NCI-H2029 (cell line): Measurements from ENCODE around the gene PBX2.
"Not testable (repeated sequence)": the region's sequence is repeated elsewhere in the genome, so short reads cannot be mapped to it uniquely, and the experiment has no call there.

Source experiments
- DNase-seq: peaks from one replicate; lab custom pipeline; 2025; lab: John Stamatoyannopoulos, UW

PBX2 gene

DNA sequence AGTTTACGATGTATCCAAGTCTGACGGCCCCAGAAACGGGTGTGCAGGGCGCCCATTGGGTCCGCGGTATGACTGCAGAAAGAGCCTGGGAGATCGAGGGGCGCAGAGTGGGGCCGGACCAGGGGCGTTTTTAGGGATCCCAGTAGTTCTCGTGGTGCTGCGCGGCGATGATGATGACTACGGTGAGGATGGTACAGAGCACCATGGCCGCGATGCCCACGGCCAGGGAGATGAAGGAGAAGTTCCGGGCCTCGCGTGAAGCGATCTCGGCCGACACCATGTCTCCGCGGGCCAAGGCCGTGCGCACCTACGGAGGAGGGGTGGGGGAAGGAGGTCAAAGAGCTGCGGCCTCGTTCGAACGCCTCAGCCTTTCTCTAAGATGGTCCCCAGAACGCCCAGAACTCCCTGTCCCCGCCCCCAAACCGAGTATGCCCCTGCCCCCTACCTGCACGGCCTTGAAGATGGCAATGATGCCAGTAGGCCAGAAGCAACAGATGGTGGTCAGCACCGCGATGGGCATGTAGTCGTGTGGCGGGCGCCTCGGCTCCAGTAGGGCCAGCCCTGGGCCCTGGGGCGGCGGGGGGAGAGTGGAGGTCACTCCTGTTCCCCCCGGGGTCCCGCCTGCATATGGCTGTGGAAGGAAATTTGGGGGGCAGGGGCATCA is 40.8 kb downstream of the PBX2 start:
- DNase-seq = no peak

DNA sequence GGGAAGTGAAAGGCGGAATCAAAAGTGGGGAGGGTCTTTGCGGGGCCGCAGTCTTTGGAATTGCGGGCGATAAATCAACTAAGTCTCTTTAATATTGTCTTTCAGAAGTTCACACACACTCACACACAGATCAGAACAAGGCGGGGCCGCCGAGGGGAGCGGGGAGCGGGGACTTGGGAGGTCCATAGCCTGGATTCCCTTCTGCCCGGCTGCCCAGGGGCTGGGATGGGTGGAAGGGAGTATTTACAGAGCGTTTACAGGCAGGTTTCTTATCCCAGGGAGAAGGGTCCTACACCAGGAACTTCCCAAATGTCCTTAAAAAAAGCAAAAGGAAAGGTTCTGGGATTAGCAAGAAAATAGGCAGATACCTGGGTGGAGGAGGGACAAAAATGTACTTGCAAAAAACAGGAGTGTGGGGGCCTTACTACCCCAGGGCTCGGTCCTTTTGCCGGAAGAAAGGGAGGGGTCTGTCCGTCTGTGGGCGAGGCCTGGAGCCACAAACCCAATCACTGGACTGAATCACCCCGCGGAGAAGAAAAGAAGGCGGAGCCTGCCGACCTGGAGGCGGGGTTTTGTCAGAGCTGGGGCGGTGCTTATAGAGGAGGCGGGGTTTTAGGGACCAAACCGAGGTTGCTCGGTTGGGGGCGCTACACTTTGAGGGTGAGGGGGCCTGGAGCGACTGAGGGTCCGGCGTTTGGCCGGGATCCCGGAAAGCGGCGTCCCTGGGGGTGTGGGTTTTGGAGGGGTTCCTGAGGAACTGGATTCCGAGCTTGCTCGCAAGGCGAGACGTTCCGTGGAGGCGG is 41.5 kb downstream of the PBX2 start:
- no peak for DNase-seq

DNA sequence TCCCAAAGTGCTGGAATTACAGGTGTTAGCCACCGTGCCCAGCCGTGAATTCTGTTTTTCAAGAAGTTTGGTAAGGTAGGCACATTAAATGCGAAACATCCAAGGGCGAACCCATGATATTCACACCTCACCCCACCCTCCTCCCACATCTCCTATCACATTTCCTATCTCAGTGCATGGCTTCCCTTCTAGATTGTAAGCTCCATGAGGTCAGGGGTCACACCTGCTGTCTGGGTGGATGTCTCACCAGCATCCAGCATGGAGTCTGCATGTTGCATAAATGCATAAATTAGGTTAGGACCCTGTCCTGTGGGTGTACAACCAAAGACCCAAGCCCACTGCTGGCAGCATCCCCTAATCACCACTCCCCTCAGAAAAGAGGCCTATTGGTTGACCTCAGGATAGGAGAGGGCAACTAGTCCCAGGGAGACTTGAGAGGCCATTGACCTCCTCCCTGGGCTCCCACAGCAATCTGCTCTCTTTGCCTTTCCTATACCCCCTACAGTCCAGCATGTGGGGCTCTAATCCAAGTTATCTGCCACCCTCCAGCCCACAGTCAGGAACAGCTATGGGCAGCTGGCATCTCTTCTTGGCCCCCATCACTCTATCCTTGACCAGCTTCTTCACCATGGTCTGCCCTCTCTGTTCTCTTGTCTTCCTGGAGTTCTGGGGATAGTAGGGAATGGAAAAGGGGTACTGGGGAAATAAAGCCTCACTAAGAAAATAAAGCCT is 42.4 kb downstream of the PBX2 start:
- DNase-seq = no peak

DNA sequence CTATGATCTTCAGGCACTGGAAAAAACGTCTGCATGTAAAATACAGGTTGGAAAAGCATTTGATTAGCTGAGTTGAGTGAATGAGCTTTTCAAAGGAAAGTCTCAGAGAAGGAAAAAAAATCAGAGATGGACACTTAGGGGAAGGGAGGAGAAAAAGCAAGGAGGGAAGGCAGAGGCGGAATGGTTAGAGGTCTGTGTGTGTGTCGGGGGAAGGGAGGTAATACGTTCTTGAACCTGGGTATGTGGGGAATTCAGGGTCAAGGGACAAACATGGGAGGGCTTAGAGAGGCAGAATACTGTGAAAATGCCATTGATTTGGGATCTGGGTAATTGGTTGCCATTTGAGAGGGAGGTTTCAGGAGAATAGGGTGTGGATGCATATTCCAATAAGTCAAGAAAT is 43.3 kb downstream of the PBX2 start:
- DNase-seq = no peak

DNA sequence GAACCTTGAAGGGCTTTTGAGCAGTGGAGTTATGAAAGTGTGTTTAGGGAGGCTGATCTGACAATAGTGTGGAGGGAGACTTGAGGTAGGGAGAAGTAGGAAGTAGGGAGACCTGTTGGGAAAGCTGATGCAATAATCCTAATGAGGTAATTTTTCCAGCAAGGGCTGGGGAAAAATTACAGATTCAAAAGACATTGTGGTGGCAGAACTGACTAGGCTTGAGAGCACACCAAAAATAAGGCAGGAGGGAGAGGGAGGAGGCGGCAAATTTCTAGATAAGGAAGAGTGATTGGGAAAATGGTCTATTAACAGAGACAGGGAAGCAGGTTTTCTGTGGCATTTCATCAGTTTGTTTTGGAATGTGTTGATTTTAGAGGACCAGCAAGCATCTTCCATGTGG is 43.7 kb downstream of the PBX2 start:
- DNase-seq = no peak

DNA sequence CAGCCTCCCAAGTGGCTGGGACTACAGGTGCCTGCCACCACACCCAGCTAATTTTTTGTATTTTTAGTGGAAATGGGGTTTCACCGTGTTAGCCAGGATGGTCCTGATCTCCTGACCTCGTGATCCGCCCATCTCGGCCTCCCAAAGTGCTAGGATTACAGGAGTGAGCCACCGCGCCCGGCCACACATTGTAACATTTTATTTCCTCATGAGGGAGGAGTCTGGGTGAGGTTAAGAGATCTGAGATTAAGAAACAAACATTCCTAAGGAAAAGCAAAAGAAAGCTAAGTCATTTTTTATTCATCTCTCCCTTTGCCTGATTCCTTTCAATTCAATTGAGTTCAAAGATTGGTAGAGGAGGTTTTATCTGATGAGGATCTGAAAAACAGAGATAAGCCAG is 45.8 kb downstream of the PBX2 start:
- DNase-seq = not testable (repeated sequence)

DNA sequence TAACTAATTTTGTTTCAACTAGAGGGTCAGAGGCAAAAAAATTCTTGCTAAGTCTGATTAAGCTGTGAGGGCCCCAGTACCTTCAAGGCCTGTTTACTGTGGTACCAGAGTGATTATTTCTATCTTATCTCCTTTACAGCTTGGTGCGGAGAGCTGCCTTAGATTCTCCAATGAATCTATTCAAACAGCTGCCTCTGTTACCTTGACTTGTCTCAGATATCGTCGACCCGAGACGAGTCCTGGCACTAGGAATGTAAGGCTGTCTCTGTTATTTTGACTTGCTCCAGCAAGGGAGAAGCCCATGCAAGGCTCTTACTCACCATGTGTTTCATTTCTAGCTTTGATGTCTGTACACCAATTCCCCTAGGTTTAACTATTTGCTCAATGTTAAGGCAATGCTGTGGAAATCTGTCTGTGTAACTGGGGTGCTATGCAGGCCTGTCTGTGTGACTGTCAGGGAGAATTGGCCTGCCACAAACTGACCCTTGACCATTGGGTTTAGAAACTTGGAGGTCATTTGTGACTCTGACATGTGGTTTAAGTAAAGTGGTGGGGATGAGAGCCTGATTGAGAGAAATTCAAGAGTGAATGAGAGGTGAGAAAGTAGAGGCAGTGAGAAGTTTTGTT is 49.5 kb downstream of the PBX2 start:
- DNase-seq = no peak

DNA sequence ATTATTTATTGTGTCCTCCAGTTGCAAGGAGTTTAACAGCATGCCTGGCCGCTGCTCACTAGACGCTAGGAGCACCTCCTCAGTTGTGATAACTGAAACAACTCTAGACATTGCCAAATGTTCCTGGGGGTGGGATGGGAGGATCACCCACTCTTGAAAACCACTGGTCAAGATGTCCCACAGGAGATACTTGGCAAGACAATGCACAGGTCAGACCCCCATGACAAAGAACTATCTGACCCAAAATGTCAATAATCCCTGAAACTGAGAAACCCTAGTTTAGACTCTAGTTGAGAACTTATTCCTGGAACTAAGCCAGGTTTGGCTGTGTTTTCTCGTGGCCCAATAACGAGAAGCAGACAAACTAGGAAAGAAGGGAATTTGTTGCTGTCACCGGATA is 50.4 kb downstream of the PBX2 start:
- DNase-seq = no peak

DNA sequence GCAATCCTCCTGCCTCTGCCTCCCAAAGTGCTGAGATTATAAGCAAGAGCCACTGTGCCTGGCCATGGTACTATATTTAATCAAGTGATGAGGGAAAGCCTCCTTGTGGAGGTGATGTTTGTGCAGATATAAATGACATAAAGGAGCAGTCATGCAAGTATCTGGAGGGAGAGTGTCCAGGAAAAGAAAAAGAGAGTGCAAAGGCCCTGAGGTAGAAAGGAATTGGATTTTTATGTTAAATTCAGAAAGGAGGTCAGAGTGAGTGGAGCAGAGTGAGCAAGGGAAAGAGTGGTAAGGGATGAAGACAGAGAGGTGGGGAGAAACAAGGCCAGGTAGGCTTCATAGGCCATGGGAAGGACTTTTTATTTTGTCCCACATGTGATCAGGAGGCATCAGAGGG is 52.5 kb downstream of the PBX2 start:
- DNase-seq = no peak
